HG02870 (cell line): Measurements from ENCODE around the gene VRK2.
"Not testable (repeated sequence)": the region's sequence is repeated elsewhere in the genome, so short reads cannot be mapped to it uniquely, and the experiment has no call there.

Experiments used
- ATAC-seq: cut with Tn5 transposase; IDR thresholded peaks from one replicate; pipeline ENCODE4 v1.9.1; 2021; ENCODE audit warnings: mild to moderate bottlenecking, moderate library complexity; ENCODE audit not compliant: unreplicated experiment

VRK2 gene

DNA sequence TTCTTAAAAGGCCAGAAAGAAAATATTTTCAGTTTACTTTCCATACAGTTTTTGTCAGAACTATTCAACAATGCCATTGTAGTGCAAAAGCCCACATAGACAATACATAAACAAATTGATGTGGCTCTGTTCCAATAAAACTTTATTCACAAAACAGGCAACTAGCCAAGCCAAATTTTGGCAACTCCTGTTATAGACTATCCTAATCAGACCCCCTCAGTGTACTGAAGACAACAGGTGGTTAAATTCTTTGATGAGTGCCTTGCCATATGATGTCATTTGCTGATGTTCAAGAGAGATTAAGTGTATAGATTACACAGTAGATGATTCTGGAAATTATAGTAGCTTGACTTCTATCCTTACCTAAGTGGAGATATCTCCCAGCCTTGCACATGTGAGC lies 111.1 kb downstream of the VRK2 start:
- ATAC-seq = no peak

- ATAC-seq = no peak
Measured at GRCh38 chr2:58158481-58158880, 111.9 kb downstream of the VRK2 start.

DNA sequence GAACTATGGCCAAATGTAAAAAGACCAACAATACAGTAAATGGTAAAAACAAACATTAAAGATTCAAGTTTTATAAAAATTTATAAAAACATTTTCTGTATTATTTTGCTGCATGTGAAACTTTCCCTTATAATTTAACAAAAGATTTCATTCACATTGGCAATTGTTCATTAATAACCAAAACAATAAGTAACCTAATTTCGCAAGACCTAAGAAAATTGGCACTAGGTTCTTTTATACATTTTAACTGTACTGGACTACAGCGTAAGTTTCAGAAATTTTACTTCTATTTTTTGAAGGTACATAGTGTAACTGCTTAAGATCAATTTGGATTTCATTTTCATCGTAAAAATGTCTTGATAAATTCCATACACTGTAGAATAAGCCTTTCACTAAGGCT lies 117.3 kb downstream of the VRK2 start:
- no peak for ATAC-seq

DNA sequence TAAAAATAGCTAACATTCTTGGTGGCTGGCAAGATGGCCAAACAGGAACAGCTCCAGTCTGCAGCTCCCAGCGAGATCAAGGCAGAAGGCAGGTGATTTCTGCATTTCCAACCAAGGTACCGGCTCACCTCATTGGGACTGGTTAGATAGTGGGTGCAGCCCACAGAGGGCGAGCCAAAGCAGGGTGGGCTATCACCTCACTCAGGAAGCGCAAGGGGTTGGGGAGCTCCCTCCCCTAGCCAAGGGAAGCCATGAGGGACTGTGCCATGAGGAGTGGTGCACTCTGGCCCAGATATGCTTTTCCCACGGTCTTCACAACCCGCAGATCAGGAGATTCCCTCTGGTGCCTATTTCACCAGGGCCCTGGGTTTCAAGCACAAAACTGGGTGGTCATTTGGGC lies 121.5 kb downstream of the VRK2 start:
- not testable (repeated sequence) for ATAC-seq

- ATAC-seq = not testable (repeated sequence)
Measured at GRCh38 chr2:58169845-58170244, 123.2 kb downstream of the VRK2 start.

GRCh38 chr2:58170334-58170933 lies 123.8 kb downstream of the VRK2 start:
- not testable (repeated sequence) for ATAC-seq

GRCh38 chr2:58171831-58172230 lies 125.2 kb downstream of the VRK2 start:
- not testable (repeated sequence) for ATAC-seq

- ATAC-seq = not testable (repeated sequence)
Measured at GRCh38 chr2:58177187-58177586, 130.6 kb downstream of the VRK2 start.

- not testable (repeated sequence) for ATAC-seq
Measured at GRCh38 chr2:58180175-58180574, 133.6 kb downstream of the VRK2 start.

GRCh38 chr2:58180635-58181034 lies 134.0 kb downstream of the VRK2 start:
- ATAC-seq = no peak

GRCh38 chr2:58182527-58182926 lies 135.9 kb downstream of the VRK2 start:
- no peak for ATAC-seq

GRCh38 chr2:58186501-58186900 lies 139.9 kb downstream of the VRK2 start:
- no peak for ATAC-seq

DNA sequence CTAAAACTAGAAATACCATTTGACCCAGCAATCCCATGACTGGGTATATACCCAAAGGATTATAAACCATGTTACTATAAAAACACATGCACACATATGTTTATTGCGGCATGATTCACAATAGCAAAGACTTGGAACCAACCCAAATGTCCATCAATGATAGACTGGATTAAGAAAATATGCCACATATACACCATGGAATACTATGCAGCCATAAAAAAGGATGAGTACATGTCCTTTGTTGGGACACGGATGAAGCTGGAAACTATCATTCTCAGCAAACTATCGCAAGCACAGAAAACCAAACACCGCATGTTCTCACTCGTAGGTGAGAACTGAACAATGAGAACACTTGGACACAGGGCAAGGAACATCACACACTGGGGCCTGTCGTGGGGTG lies 140.4 kb downstream of the VRK2 start:
- ATAC-seq = not testable (repeated sequence)

- no peak for ATAC-seq
Measured at GRCh38 chr2:58194458-58194857, 147.9 kb downstream of the VRK2 start.

DNA sequence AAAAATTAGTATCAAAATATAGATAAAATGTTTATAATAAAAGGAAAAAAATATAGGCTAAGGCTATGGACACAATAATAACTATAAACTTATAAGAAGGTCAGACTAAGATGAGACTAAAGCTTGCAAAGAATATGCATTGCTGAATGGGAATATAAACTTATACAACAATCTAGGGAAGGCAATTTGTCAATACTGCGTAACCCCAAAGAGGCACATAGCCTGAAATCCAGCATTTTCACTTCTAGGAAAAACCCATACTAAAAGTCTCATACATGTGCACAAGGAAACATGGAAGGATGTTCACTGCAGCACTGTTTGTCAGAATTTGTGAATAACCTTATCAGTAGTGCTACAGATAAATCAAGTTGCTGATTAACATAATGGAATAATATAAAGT lies 149.1 kb downstream of the VRK2 start:
- no peak for ATAC-seq

GRCh38 chr2:58197894-58198293 lies 151.3 kb downstream of the VRK2 start:
- ATAC-seq = no peak

GRCh38 chr2:58202404-58202803 lies 155.8 kb downstream of the VRK2 start:
- ATAC-seq = no peak

- peak; percentile 51 for ATAC-seq
Measured at GRCh38 chr2:58203018-58203417, 156.4 kb downstream of the VRK2 start.

DNA sequence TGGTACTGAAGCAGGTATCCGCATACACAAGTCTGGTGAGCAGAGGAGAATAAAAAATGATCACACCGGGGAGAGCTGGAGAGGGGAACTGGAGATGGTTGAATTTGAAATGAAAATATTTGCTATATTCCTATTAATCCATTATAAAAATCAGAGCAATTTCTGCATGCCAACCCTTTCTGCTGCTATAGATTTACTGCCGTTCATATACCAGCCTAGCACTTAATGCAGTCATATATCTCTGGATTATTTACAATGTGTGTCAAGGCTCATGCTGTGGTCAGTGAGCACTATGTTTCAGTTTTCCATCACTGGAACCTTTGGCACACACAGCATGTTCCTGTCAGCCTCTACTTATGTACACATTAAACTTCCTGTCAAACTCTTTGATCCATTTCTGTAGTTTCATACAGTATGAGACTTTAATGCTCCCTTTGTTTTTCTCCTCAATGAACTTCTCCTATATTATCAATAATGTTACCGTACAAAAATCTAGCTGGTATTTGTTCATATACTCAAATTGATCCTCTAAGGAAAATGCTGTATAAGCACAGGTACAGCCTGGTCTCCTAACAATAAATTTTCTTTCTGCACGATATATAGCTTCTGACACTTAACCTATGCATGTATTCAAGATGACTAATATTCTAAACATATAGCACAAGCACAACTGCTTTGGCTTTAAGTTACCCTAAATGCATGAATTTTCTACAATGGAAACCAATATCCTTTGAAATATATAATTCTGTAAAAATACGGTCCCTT lies 157.8 kb downstream of the VRK2 start:
- no peak for ATAC-seq

- no peak for ATAC-seq
Measured at GRCh38 chr2:58206785-58207184, 160.2 kb downstream of the VRK2 start.

- no peak for ATAC-seq
Measured at GRCh38 chr2:58207189-58207588, 160.6 kb downstream of the VRK2 start.
